CD4-positive, alpha-beta T cell (primary cell): ENCODE data around the gene SLC38A9. TPM values are rescaled to one million over a fixed set of nuclear protein-coding genes. Genes with fewer than 3 reads are reported as not detected.
A peak's percentile ranks its signal among the peaks of the same experiment; 100 is the strongest.

ENCODE experiments used
- ATAC-seq: fragments of 200-7000 bp; cut with Tn5 transposase; one replicate; pipeline ENCODE4 v1.10.0; 2022; ENCODE audit warnings: mild to moderate bottlenecking; ENCODE audit not compliant: poor library complexity
- CTCF ChIA-PET: fragments of 350-600 bp; sonication (Branson Sonifier 250); formaldehyde crosslinking; loops from one replicate; lab custom pipeline; 2021; ENCODE audit warnings: antibody characterized with exemption, inconsistent platforms; lab: Charles Lee
- POLR2A ChIA-PET: fragments of 350-600 bp; sonication (Branson Sonifier 250); formaldehyde crosslinking; loops from one replicate; lab custom pipeline; 2021; ENCODE audit warnings: antibody characterized with exemption, inconsistent platforms; lab: Charles Lee
- DNase-seq, 14 experiments: peaks; one replicate each; pipeline ENCODE4 v3.0.0-alpha.2; 2013 to 2020; ENCODE audit warnings: mixed read lengths in 2 of 14
- H3K27ac ChIP-seq, 2 donors: one replicate each; pipeline versions ENCODE4 v1.5.1 to v1.7.0; 2013; ENCODE audit warnings: low read length in 2 of 2, low read depth in 1 of 2, mild to moderate bottlenecking in 1 of 2
- H3K27me3 ChIP-seq, 2 experiments: 1 replicate in 1 of 2; 2 replicates in 1 of 2; pipeline versions ENCODE4 v1.6.1 to v1.7.0; 2013; ENCODE audit warnings: low read length in 2 of 2, control low read depth in 1 of 2, mild to moderate bottlenecking in 1 of 2, moderate library complexity in 1 of 2; ENCODE audit not compliant: insufficient read depth in 2 of 2, control insufficient read depth in 1 of 2
- H3K36me3 ChIP-seq: one replicate; pipeline ENCODE4 v1.6.1; 2013; ENCODE audit warnings: low read length, control low read depth; ENCODE audit not compliant: insufficient read depth
- H3K4me1 ChIP-seq: one replicate; pipeline ENCODE4 v1.6.1; 2013; ENCODE audit warnings: low read length, control low read depth; ENCODE audit not compliant: insufficient read depth
- H3K4me3 ChIP-seq: one replicate; pipeline ENCODE4 v1.5.1; 2013; ENCODE audit warnings: mild to moderate bottlenecking, low read length, moderate library complexity
- H3K9me3 ChIP-seq, 2 experiments: 1 replicate in 1 of 2; 2 replicates in 1 of 2; pipeline versions ENCODE4 v1.6.1 to v1.7.0; 2013; ENCODE audit warnings: low read length in 2 of 2, mild to moderate bottlenecking in 2 of 2, control low read depth in 1 of 2, moderate library complexity in 1 of 2; ENCODE audit not compliant: control insufficient read depth in 1 of 2, insufficient read depth in 1 of 2
- H3K27ac Mint-ChIP-seq: one replicate; pipeline ENCODE4 v1.8.0; 2020; ENCODE audit warnings: mixed read lengths
- H3K27me3 Mint-ChIP-seq: one replicate; pipeline ENCODE4 v1.8.0; 2021; ENCODE audit warnings: mixed read lengths
- H3K36me3 Mint-ChIP-seq: one replicate; pipeline ENCODE4 v1.8.0; 2021; ENCODE audit warnings: low read depth, mixed read lengths
- H3K4me1 Mint-ChIP-seq: one replicate; pipeline ENCODE4 v1.8.0; 2021; ENCODE audit warnings: low read depth, mixed read lengths
- H3K4me3 Mint-ChIP-seq: one replicate; pipeline ENCODE4 v1.8.0; 2020; ENCODE audit warnings: mild to moderate bottlenecking, mixed read lengths
- H3K9me3 Mint-ChIP-seq: one replicate; pipeline ENCODE4 v1.8.0; 2020; ENCODE audit warnings: mixed read lengths
- intact Hi-C, 2 experiments: fragments of 100-400 bp; cut with DNase I in 1 of 2; cut with micrococcal nuclease in 1 of 2; formaldehyde crosslinking; loops; one replicate each; pipeline versions ENCODE4 v1.15.1 to v1.9.0; 2023 to 2025; cut with DNase I, micrococcal nuclease
- total RNA-seq, 174 experiments: library from RNA in 2 of 174; stranded (reverse) in 2 of 174; gene quantifications; one replicate each; pipeline ENCODE4 v1.2.3 and lab custom pipeline; 2021 to 2026
- TF ChIP-seq, protein P1 (sequence below): fragments of 200-600 bp; IDR thresholded peaks from one replicate; pipeline ENCODE4 v1.8.0; 2022; ENCODE audit warnings: antibody characterized with exemption, mild to moderate bottlenecking

The SLC38A9 gene
- total RNA-seq, 2 experiments from 2014 or later = 10.0 to 10.3 TPM

DNA sequence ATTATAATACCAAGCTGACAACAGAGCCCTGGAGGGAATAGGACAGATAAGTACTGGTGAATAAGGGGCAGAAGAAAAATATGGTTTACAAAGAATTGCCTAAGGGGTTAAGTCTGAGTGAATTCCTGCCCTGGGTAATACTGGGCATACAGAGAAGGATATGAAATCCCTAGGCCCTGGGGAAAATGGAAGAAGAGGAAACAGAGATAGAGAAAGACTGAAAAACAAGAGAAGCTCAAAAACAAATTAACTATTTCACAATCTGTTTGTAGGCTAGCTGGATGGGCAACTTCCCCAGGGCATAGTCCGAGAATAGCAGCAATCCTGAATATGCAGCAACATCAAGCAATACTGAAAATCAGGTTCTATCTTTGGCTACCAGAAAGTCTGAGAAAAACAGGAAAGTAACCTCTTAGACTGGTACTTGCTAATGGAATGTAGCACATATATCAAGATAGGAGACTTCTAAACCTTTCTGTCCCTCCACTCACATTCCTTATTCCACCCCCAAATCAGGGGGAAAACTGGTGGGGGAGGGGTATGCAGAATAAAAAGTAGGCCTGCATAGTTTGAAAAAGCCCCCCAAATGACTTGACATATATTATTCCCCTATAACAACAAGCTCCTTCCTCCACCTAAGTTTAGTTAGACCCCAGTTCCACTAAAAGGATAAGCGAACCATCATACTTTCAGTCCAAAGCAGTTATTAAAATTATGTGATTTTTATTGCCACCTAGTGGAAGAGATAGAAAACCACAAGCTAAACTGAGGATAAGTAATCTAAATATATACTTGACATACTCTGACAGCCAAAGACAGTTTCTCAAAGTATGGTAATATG, 20.6 kb downstream of the SLC38A9 start:
- Mint-ChIP-seq H3K27me3 (no peaks in the 10 kb centered on the region), H3K27ac (no peak overlapping the region), H3K4me3 (no peak overlapping the region), H3K9me3 (no peaks in the 10 kb centered on the region), H3K4me1 (peaks cover 5% of the 10 kb centered on the region), H3K36me3 (peaks cover 11% of the 10 kb centered on the region)
- TF ChIP-seq, protein P1, sequence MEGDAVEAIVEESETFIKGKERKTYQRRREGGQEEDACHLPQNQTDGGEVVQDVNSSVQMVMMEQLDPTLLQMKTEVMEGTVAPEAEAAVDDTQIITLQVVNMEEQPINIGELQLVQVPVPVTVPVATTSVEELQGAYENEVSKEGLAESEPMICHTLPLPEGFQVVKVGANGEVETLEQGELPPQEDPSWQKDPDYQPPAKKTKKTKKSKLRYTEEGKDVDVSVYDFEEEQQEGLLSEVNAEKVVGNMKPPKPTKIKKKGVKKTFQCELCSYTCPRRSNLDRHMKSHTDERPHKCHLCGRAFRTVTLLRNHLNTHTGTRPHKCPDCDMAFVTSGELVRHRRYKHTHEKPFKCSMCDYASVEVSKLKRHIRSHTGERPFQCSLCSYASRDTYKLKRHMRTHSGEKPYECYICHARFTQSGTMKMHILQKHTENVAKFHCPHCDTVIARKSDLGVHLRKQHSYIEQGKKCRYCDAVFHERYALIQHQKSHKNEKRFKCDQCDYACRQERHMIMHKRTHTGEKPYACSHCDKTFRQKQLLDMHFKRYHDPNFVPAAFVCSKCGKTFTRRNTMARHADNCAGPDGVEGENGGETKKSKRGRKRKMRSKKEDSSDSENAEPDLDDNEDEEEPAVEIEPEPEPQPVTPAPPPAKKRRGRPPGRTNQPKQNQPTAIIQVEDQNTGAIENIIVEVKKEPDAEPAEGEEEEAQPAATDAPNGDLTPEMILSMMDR = peak; percentile 82
- Histone ChIP-seq H3K27ac (no peak overlapping the region), H3K36me3 (peaks cover 7% of the 10 kb centered on the region), H3K27me3 (no peaks in the 10 kb centered on the region), H3K9me3 (no peaks in the 10 kb centered on the region), H3K4me3 (no peak overlapping the region), H3K4me1 (no peaks in the 10 kb centered on the region)
- DNase-seq (peak in 3 of 14 experiments; percentile 47), ATAC-seq (peak; percentile 59)
- intact Hi-C loops = loop anchor here (1.0 to 5.0 kb wide), 9 partner anchors 199 to 804 kb away; partner anchors contain the start of gene CDC20B (in 2 of the 2)
- CTCF ChIA-PET = interaction anchor here (0.6 to 1.7 kb wide), 5 partner anchors 16 to 510 kb away, joined by 3 to 5 read pairs (median 3); no protein-coding TSS in a partner anchor
- POLR2A ChIA-PET = no interaction called here

DNA sequence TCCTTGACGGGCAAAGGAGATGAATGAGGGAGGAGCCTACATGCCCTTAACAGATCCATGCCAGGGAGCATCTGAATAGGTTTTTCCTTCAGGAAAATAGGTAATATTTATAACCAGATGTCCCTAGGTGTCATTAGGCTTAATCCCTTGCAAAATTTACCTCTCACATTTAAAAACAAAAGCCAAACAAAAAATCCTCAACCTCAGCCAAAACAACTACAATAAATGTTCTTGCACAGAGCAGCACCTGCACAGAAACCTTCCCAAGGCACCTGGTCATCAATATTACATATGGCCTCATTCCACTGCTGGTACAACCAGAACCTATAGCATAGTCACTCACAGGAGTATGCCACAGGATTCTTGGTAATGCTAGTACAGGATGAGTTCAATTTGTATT, 30.1 kb downstream of the SLC38A9 start:
- Mint-ChIP-seq H3K4me3 (no peak overlapping the region), H3K4me1 (no peaks in the 10 kb centered on the region), H3K27me3 (no peaks in the 10 kb centered on the region), H3K9me3 (no peaks in the 10 kb centered on the region), H3K36me3 (peaks cover 5% of the 10 kb centered on the region), H3K27ac (no peak overlapping the region)
- Histone ChIP-seq H3K27ac (no peak overlapping the region), H3K27me3 (no peaks in the 10 kb centered on the region), H3K9me3 (no peaks in the 10 kb centered on the region), H3K36me3 (no peaks in the 10 kb centered on the region), H3K4me3 (no peak overlapping the region), H3K4me1 (no peaks in the 10 kb centered on the region)
- POLR2A ChIA-PET = no interaction called here
- intact Hi-C loops = no loop called here
- DNase-seq (no peak), ATAC-seq (no peak)
- CTCF ChIA-PET = no interaction called here
- TF ChIP-seq, protein P1 = no peak

DNA sequence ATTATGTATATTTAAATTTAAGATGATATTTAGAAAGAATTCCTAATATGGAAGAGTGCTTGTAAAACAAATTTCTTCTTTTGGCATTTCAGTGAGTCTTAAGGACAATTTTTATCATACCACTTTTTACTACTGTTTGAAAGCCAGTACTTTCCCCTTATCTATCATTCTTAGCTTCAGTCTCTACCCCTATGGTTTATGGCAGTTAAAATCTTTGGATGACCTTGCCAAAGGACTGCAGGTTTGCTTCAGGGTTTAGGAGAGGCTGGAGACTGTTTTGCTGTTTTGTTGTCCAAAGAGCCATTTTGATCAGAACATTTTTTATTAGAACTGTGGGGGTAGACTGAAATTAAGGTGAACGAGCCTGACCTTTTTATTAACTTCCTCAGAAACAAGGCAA, 30.8 kb downstream of the SLC38A9 start:
- Histone ChIP-seq H3K4me3 (no peak overlapping the region), H3K4me1 (no peaks in the 10 kb centered on the region), H3K36me3 (no peaks in the 10 kb centered on the region), H3K27ac (no peak overlapping the region), H3K9me3 (no peaks in the 10 kb centered on the region), H3K27me3 (no peaks in the 10 kb centered on the region)
- TF ChIP-seq, protein P1 = no peak
- ChIA-PET POLR2A (no interaction called here), CTCF (no interaction called here)
- no peaks in the 10 kb centered on the region for H3K27me3 Mint-ChIP-seq
- H3K27ac Mint-ChIP-seq = no peak overlapping the region
- intact Hi-C loops = no loop called here
- ATAC-seq = no peak
- H3K9me3 Mint-ChIP-seq = no peaks in the 10 kb centered on the region
- no peak overlapping the region for H3K4me3 Mint-ChIP-seq
- peaks cover 5% of the 10 kb centered on the region for H3K36me3 Mint-ChIP-seq
- H3K4me1 Mint-ChIP-seq = no peaks in the 10 kb centered on the region
- no peak for DNase-seq
